GM11168 (cell line): ENCODE data around the gene DDB1.

Source experiments
- in situ Hi-C: fragments of 300-500 bp; cut with MboI; formaldehyde crosslinking; loops from one replicate; pipeline ENCODE4 v1.12.0; 2022; ENCODE audit warnings: low sequenced_read_pairs; ENCODE audit not compliant: unreplicated experiment

Gene DDB1

GRCh38 chr11:61337706-61338470, 5.0 kb upstream of the DDB1 start:
- in situ Hi-C loops, result loop anchor here (5.0 kb wide), 1 partner anchor 49 kb away; no protein-coding TSS in a partner anchor

- in situ Hi-C loops, result loop anchor here (5.0 kb wide), 1 partner anchor 51 kb away; no protein-coding TSS in a partner anchor
Measured at GRCh38 chr11:61336171-61336935, 3.4 kb upstream of the DDB1 start.

- in situ Hi-C loops, result loop anchor here (5.0 kb wide), 1 partner anchor 52 kb away; no protein-coding TSS in a partner anchor
Measured at GRCh38 chr11:61335355-61335710, 2.4 kb upstream of the DDB1 start.

- in situ Hi-C loops, result loop anchor here (5.0 kb wide), 1 partner anchor 53 kb away; no protein-coding TSS in a partner anchor
Measured at GRCh38 chr11:61334434-61335354, 1.8 kb upstream of the DDB1 start.

- in situ Hi-C loops, result no loop called here
Measured at GRCh38 chr11:61333550-61334433, 887 bp upstream of the DDB1 start.

GRCh38 chr11:61332281-61332796, 566 bp downstream of the DDB1 start:
- in situ Hi-C loops, result no loop called here

GRCh38 chr11:61331651-61332050, 1.3 kb downstream of the DDB1 start:
- in situ Hi-C loops, result no loop called here

GRCh38 chr11:61329871-61330270, 3.0 kb downstream of the DDB1 start:
- in situ Hi-C loops, result no loop called here

- in situ Hi-C loops, result no loop called here
Measured at GRCh38 chr11:61328351-61328750, 4.6 kb downstream of the DDB1 start.

- in situ Hi-C loops, result no loop called here
Measured at GRCh38 chr11:61327669-61328071, 5.2 kb downstream of the DDB1 start.

GRCh38 chr11:61325649-61326414, 7.1 kb downstream of the DDB1 start:
- in situ Hi-C loops, result no loop called here

GRCh38 chr11:61315260-61315659, 17.6 kb downstream of the DDB1 start:
- in situ Hi-C loops, result no loop called here

GRCh38 chr11:61310749-61311148, 22.2 kb downstream of the DDB1 start:
- in situ Hi-C loops, result no loop called here

- in situ Hi-C loops, result no loop called here
Measured at GRCh38 chr11:61309739-61310138, 23.2 kb downstream of the DDB1 start.

GRCh38 chr11:61309141-61309540, 23.8 kb downstream of the DDB1 start:
- in situ Hi-C loops, result no loop called here

GRCh38 chr11:61307354-61307753, 25.6 kb downstream of the DDB1 start:
- in situ Hi-C loops, result no loop called here

- in situ Hi-C loops, result no loop called here
Measured at GRCh38 chr11:61306221-61306620, 26.7 kb downstream of the DDB1 start.

- in situ Hi-C loops, result no loop called here
Measured at GRCh38 chr11:61305417-61305816, 27.5 kb downstream of the DDB1 start.
